ENCODE measurements around the gene ALG9. TPM values are rescaled to one million over a fixed set of nuclear protein-coding genes. Genes with fewer than 3 reads are reported as not detected.

ALG9 gene
- total RNA-seq, 4 donors from 2014 or later, result 35.3 to 44.9 (median 36.6) TPM

DNA sequence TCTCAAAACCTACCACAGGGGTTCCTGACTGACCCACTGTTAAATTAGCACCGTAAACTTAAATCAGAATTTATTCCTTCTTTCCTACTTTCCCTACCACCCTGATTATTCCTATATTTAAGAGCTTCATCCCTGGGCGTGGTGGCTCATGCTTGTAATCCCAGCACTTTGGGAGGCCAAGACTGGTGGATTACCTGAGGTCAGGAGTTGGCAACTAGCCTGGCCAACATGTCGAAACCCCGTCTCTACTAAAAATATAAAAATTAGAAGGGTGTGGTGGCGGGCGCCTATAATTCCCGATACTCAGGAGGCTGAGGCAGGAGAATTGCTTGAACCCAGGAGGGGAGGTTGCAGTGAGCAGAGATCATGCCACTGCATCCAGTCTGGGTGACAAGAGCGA, 20.3 kb downstream of the ALG9 start:
- Histone ChIP-seq H3K27me3 (no peaks in the 10 kb centered on the region), H3K9me3 (no peaks in the 10 kb centered on the region), H3K27ac (no peak overlapping the region), H3K4me1 (no peaks in the 10 kb centered on the region), H3K4me3 (replicated peaks in 1 of 3) (no peak overlapping the region), H3K36me3 (peaks cover 0 to 11% of the 10 kb centered on the region in 2 donors)
- TF ChIP-seq, protein P1, sequence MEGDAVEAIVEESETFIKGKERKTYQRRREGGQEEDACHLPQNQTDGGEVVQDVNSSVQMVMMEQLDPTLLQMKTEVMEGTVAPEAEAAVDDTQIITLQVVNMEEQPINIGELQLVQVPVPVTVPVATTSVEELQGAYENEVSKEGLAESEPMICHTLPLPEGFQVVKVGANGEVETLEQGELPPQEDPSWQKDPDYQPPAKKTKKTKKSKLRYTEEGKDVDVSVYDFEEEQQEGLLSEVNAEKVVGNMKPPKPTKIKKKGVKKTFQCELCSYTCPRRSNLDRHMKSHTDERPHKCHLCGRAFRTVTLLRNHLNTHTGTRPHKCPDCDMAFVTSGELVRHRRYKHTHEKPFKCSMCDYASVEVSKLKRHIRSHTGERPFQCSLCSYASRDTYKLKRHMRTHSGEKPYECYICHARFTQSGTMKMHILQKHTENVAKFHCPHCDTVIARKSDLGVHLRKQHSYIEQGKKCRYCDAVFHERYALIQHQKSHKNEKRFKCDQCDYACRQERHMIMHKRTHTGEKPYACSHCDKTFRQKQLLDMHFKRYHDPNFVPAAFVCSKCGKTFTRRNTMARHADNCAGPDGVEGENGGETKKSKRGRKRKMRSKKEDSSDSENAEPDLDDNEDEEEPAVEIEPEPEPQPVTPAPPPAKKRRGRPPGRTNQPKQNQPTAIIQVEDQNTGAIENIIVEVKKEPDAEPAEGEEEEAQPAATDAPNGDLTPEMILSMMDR (IDR thresholded peaks at IDR 0.05), result no peak
- no peak for TF ChIP-seq POLR2A (IDR thresholded peaks at IDR 0.05)
- intact Hi-C loops (cut with DNase I), result no loop called here
- WGBS, 2 donors, result 96 to 97% methylated on average over 8 of the region's 8 CpGs
- DNase-seq, result no peak

DNA sequence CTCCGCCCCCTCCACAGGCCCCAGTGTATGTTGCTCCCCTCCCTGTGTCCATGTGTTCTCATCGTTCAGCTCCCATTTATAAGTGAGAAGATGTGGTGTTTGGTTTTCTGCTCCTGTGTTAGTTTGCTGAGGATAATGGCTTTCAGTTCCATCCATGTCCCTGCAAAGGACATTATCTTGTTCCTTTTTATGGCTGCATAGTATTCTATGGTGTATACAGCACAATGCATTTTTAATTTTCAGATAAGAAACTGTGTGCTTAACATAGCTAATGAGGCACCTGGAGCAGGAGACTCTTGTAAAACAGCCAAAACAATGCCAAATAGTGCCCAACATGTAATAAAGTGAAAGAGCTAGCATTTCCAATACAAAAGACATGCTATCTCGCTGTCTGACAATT, 21.8 kb downstream of the ALG9 start:
- intact Hi-C loops (cut with DNase I), result loop anchor here (5.0 to 10.0 kb wide), 2 partner anchors 62 to 285 kb away; no protein-coding TSS in a partner anchor
- H3K27me3 ChIP-seq, result no peaks in the 10 kb centered on the region
- H3K27ac ChIP-seq, result no peak overlapping the region
- no peak for DNase-seq
- H3K9me3 ChIP-seq, result no peaks in the 10 kb centered on the region
- TF ChIP-seq POLR2A (IDR thresholded peaks at IDR 0.05), result no peak
- TF ChIP-seq, protein P1 (IDR thresholded peaks at IDR 0.05), result no peak
- H3K36me3 ChIP-seq, result peaks cover 0 to 7% of the 10 kb centered on the region in 2 donors
- WGBS, 2 donors, result 97 to 99% methylated on average over 3 of the region's 3 CpGs
- H3K4me3 ChIP-seq (replicated peaks in 1 of 3), result no peak overlapping the region
- no peaks in the 10 kb centered on the region for H3K4me1 ChIP-seq

DNA sequence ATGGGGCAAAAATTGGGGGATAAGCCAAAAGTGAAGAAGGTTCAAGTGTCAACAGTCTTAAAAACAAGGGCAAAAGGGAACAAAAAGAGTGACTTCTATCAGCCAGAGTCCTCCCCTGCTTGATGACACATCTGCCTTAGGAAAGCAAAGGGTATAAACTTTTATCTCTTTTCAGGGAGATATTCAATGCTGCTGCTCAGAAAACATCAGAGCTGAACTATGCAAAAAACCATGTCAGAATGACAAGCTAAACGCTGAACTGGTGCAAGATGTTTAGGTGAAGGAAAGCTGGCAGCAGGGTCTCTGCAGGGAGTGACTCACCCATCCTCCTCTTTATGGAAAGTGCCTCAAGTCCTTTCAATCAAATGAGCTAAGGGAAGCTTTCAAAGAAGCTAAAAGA, 24.7 kb downstream of the ALG9 start:
- Histone ChIP-seq H3K4me3 (replicated peaks in 1 of 3) (no peak overlapping the region), H3K27me3 (no peaks in the 10 kb centered on the region), H3K27ac (no peak overlapping the region), H3K36me3 (peaks cover 0 to 9% of the 10 kb centered on the region in 2 donors), H3K4me1 (no peaks in the 10 kb centered on the region), H3K9me3 (no peaks in the 10 kb centered on the region)
- TF ChIP-seq POLR2A (IDR thresholded peaks at IDR 0.05), result no peak
- TF ChIP-seq, protein P1 (IDR thresholded peaks at IDR 0.05), result no peak
- WGBS, 2 donors, result 52 to 67% methylated on average over 1 of the region's 1 CpG
- intact Hi-C loops (cut with DNase I), result loop anchor here (5.0 to 10.0 kb wide), 2 partner anchors 59 to 282 kb away; no protein-coding TSS in a partner anchor
- DNase-seq, result no peak

DNA sequence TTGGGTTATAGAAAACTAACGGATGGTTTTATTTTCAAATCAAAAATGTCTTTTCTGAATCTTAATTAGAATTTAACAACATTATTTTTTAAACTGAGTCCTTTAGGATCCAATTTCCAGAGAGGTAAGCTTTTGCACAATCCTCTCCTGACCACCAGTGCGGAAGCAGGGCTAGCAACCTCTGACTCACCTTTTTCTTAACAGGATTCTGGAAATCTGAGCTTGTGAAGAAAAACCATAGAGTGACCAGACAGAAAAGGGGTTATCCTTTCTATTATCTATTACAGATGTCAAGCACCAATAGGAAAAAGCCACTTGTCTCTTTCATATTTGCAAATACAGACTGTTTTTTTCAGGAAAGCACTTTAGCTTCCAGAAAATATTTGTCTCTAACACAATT, 25.3 kb downstream of the ALG9 start:
- intact Hi-C loops (cut with DNase I), result loop anchor here (5.0 to 10.0 kb wide), 2 partner anchors 59 to 281 kb away; no protein-coding TSS in a partner anchor
- H3K27me3 ChIP-seq, result no peaks in the 10 kb centered on the region
- H3K27ac ChIP-seq, result no peak overlapping the region
- no peak overlapping the region for H3K4me3 ChIP-seq (replicated peaks in 1 of 3)
- 87 to 94% methylated on average over 2 of the region's 2 CpGs for WGBS, 2 donors
- TF ChIP-seq POLR2A (IDR thresholded peaks at IDR 0.05), result no peak
- TF ChIP-seq, protein P1 (IDR thresholded peaks at IDR 0.05), result no peak
- DNase-seq, result no peak
- H3K9me3 ChIP-seq, result no peaks in the 10 kb centered on the region
- H3K36me3 ChIP-seq, result peaks cover 0 to 9% of the 10 kb centered on the region in 2 donors
- H3K4me1 ChIP-seq, result peaks cover 0 to 3% of the 10 kb centered on the region in 2 donors

DNA sequence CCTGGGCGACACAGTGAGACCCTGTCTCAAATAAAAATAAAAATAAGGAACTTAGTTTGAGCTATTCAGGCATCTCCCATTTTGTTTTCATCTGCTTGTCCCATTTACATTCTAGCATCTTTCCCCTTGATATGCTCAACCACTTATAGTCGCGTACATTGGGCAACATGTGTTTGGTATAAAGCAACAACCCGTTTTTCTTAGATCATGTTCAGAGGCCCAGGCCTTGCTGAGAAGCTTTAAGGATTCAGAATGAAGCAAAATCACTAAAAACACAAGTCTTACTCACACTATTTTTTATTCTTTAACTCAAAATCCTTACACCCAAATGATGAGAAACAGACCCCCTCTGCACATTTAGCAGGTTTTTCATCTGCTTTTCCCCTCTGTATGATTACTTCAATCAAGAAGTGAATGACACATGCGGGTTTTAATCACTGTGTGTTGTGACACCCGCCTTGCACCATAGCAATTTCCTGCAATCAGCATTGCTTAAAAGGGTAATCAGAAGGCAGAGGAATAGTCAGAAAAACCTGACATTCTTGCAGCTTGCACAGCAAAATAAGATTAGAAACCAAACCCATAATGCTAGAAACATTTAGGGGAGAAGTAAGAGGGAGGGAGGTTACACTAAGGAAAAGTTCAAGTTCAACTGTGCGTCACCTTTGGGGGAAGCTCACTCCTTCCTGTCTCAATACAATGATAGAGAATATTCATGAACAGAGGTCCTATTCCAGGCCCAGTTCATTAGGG, 25.9 kb downstream of the ALG9 start:
- H3K4me3 ChIP-seq (replicated peaks in 1 of 3), result no peak overlapping the region
- H3K27ac ChIP-seq, result no peak overlapping the region
- H3K4me1 ChIP-seq, result peaks cover 0 to 6% of the 10 kb centered on the region in 2 donors
- no peaks in the 10 kb centered on the region for H3K27me3 ChIP-seq
- TF ChIP-seq, protein P1 (IDR thresholded peaks at IDR 0.05), result no peak
- TF ChIP-seq POLR2A (IDR thresholded peaks at IDR 0.05), result no peak
- no peak for DNase-seq
- intact Hi-C loops (cut with DNase I), result loop anchor here (5.0 to 10.0 kb wide), 2 partner anchors 58 to 281 kb away; no protein-coding TSS in a partner anchor
- WGBS, 2 donors, result 88% methylated on average over 7 of the region's 7 CpGs
- H3K9me3 ChIP-seq, result no peaks in the 10 kb centered on the region
- H3K36me3 ChIP-seq, result peaks cover 0 to 9% of the 10 kb centered on the region in 2 donors

Data from thyroid gland (tissue), 4 donors.